Right lobe of liver (tissue), 6 donors: ENCODE data around the gene DCDC1. TPM values are rescaled to one million over a fixed set of nuclear protein-coding genes. Genes with fewer than 3 reads are reported as not detected.

Source experiments
- ATAC-seq, 4 donors: fragments of 200-7000 bp; cut with Tn5 transposase; one replicate each; pipeline ENCODE4 v1.9.1; 2020; ENCODE audit warnings: mild to moderate bottlenecking in 4 of 4, moderate library complexity in 4 of 4
- DNase-seq, 3 donors: peaks; one replicate each; pipeline ENCODE4 v3.0.0-alpha.2; 2020
- H3K27ac ChIP-seq, 3 donors: fragments of 200-600 bp; one replicate each; pipeline ENCODE4 v1.8.0; 2022
- H3K27me3 ChIP-seq, 2 donors: fragments of 200-600 bp; one replicate each; pipeline ENCODE4 v1.8.0; 2022
- H3K36me3 ChIP-seq, 4 donors: fragments of 200-600 bp; sonication (generic) in 1 of 4; one replicate each; pipeline versions ENCODE4 v1.5.1 to v1.8.0; 2017 to 2022; ENCODE audit warnings: control low read depth in 1 of 4
- H3K4me1 ChIP-seq, 4 donors: fragments of 200-600 bp; sonication (generic) in 1 of 4; one replicate each; pipeline versions ENCODE4 v1.5.1 to v1.8.0; 2017 to 2022; ENCODE audit warnings: control low read depth in 1 of 4
- H3K4me3 ChIP-seq, 3 donors: fragments of 200-600 bp; one replicate each; pipeline ENCODE4 v1.8.0; 2022
- H3K9me3 ChIP-seq, 4 donors: fragments of 200-600 bp; sonication (generic) in 1 of 4; one replicate each; pipeline versions ENCODE4 v1.5.1 to v1.8.0; 2017 to 2022; ENCODE audit warnings: control low read depth in 1 of 4
- CTCF ChIP-seq, 4 donors: fragments of 200-600 bp in 3 of 4; fragments of 450-650 bp in 1 of 4; IDR thresholded peaks; one replicate each; pipeline versions ENCODE4 v1.5.1 to v1.8.0; 2016 to 2022; ENCODE audit warnings: antibody characterized with exemption in 4 of 4, mild to moderate bottlenecking in 2 of 4
- POLR2A ChIP-seq: fragments of 450-650 bp; IDR thresholded peaks from one replicate; pipeline ENCODE4 v1.6.1; 2017; ENCODE audit warnings: antibody characterized with exemption, mild to moderate bottlenecking
- whole genome bisulfite sequencing: methylation state at CpG from one replicate; pipeline ENCODE4 v1.1.6; 2018; ENCODE audit warnings: low coverage, low lambda C conversion rate; ENCODE audit not compliant: insufficient coverage; ENCODE audit errors: missing lambda C conversion rate; 5-methylcytosine and 5-hydroxymethylcytosine counted together
- intact Hi-C, 2 donors: fragments of 100-400 bp; cut with DNase I; formaldehyde crosslinking; loops; one replicate each; pipeline versions ENCODE4 v1.11.2 to v1.14.1; 2022
- total RNA-seq, 6 experiments: library from RNA; depleted of rRNA in 2 of 6; stranded (reverse); fragments of >200 nt in 2 of 6; fragmentation: NEBNext Ultra II Directional in 3 of 6; extraction: Animal tissue kit (Norgen Biotek cat#: 25700) in 3 of 6; gene quantifications; one replicate each; pipeline versions ENCODE4 v1.1.0 to v1.2.4, GENCODE V29; 2016 to 2023
- donor health status: DM: no; HTN: yes; CAD: no.
- donor health status: DM: no; HTN: no; CAD: no.
- donor health status: DM: no; HTN: no; CAD: no.
- donor health status: DM: no; HTN: yes; CAD: no.
- donor health status: DM: no; HTN: yes; CAD: no.

Gene DCDC1
- total RNA-seq, 6 experiments from 2014 or later: 1.9 to 4.8 (median 2.6) TPM

GRCh38 chr11:30983143-30983542, 386.4 kb downstream of the DCDC1 start:
- Histone ChIP-seq H3K27me3 (no peaks in the 10 kb centered on the region), H3K36me3 (no peaks in the 10 kb centered on the region), H3K4me1 (peaks cover 0 to 10% (median 0%) of the 10 kb centered on the region in 4 donors), H3K4me3 (no peak overlapping the region), H3K27ac (no peak overlapping the region), H3K9me3 (no peaks in the 10 kb centered on the region)
- intact Hi-C loops: no loop called here
- WGBS: 87% methylated on average over 2 of the region's 2 CpGs
- ATAC-seq (no peak), DNase-seq (no peak)
- TF ChIP-seq CTCF (IDR thresholded peaks at IDR 0.05): no peak
- no peak for TF ChIP-seq POLR2A

GRCh38 chr11:30967579-30967978, 402.0 kb downstream of the DCDC1 start:
- no peak for ATAC-seq
- Histone ChIP-seq H3K27me3 (no peaks in the 10 kb centered on the region), H3K27ac (no peak overlapping the region), H3K9me3 (no peaks in the 10 kb centered on the region), H3K4me3 (no peak overlapping the region), H3K4me1 (no peaks in the 10 kb centered on the region), H3K36me3 (no peaks in the 10 kb centered on the region)
- no peak for DNase-seq
- intact Hi-C loops: no loop called here
- TF ChIP-seq CTCF (IDR thresholded peaks at IDR 0.05) (no peak), POLR2A (no peak)

GRCh38 chr11:30960387-30960992, 409.0 kb downstream of the DCDC1 start:
- TF ChIP-seq POLR2A (no peak), CTCF (IDR thresholded peaks at IDR 0.05) (peak; percentile 60 to 87 (median 69))
- Histone ChIP-seq H3K4me3 (no peak overlapping the region), H3K4me1 (no peaks in the 10 kb centered on the region), H3K36me3 (no peaks in the 10 kb centered on the region), H3K27me3 (no peaks in the 10 kb centered on the region), H3K9me3 (no peaks in the 10 kb centered on the region), H3K27ac (no peak overlapping the region)
- ATAC-seq (peak; percentile 86 to 93 (median 88)), DNase-seq (no peak)
- 7% methylated on average over 2 of the region's 2 CpGs for WGBS
- intact Hi-C loops: no loop called here

GRCh38 chr11:30956751-30957150, 412.8 kb downstream of the DCDC1 start:
- ATAC-seq: no peak
- intact Hi-C loops: no loop called here

More at GRCh38 chr11:30956751-30957150, 412.8 kb downstream of the DCDC1 start:
- no peak overlapping the region for H3K27ac ChIP-seq
- H3K36me3 ChIP-seq: no peaks in the 10 kb centered on the region
- H3K27me3 ChIP-seq: no peaks in the 10 kb centered on the region
- DNase-seq: no peak
- no peak overlapping the region for H3K4me3 ChIP-seq
- no peaks in the 10 kb centered on the region for H3K9me3 ChIP-seq
- TF ChIP-seq POLR2A (no peak), CTCF (IDR thresholded peaks at IDR 0.05) (no peak)
- no peaks in the 10 kb centered on the region for H3K4me1 ChIP-seq
- WGBS: 77% methylated on average over 3 of the region's 3 CpGs
